VCaP (cell line): Measurements from ENCODE around the gene ZNF337.
"Not testable (repeated sequence)": the region's sequence is repeated elsewhere in the genome, so short reads cannot be mapped to it uniquely, and the experiment has no call there.

Source experiments
- H3K27ac ChIP-seq: fragments of 450-650 bp; 2 replicates; pipeline ENCODE4 v1.5.1; 2017
- TF ChIP-seq, protein P1 (sequence below): fragments of 450-650 bp; conservative IDR thresholded peaks from 2 replicates; pipeline ENCODE4 v1.5.1; 2017; ENCODE audit warnings: mild to moderate bottlenecking, moderate library complexity

ZNF337 gene

DNA sequence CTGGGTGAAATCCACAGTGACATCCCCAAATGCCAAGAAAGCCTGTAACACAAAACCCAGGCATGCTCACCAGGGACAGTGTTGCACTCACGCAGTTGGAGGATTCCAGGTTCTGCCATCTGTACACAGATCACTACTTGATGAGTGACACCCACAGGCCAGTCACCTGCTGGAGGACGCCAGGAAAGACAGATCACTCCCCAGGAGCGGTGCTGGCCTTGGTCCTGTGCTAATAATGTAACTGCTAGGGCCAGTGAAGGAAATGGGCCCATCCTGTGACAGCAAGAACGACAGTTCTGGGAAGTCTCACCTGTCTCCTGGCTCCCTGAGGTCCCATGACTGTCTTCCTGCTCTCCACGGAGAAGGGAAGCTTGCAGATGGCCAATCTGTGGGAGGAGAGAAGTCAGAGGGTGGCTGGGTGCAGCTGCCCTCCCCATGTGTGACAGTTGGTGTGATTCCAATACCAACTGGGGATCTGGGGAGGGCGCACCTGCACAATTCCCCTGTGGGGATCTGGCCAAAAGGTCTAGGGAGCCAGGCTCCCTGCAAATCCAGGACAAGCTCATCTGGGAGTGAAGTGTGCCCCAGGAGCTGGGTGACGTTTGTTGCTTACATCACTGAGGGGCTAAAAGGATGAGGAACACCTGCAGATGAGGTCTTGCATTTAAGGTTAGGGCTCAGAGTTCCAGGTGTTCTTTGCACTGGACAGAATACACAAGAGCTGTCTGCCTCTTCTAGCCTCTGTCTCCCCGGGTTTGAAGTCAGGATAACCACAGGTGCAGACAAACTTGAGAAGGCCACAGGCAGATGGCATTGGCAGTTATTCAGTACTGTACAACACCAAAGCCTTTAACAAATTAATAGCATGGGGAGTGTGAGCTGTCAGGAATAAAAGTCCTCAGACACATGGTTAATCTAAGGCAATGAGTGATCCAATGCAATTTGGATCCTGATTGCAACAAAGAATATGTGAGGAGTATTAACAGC is 10.3 kb downstream of the ZNF337 start:
- TF ChIP-seq, protein P1, sequence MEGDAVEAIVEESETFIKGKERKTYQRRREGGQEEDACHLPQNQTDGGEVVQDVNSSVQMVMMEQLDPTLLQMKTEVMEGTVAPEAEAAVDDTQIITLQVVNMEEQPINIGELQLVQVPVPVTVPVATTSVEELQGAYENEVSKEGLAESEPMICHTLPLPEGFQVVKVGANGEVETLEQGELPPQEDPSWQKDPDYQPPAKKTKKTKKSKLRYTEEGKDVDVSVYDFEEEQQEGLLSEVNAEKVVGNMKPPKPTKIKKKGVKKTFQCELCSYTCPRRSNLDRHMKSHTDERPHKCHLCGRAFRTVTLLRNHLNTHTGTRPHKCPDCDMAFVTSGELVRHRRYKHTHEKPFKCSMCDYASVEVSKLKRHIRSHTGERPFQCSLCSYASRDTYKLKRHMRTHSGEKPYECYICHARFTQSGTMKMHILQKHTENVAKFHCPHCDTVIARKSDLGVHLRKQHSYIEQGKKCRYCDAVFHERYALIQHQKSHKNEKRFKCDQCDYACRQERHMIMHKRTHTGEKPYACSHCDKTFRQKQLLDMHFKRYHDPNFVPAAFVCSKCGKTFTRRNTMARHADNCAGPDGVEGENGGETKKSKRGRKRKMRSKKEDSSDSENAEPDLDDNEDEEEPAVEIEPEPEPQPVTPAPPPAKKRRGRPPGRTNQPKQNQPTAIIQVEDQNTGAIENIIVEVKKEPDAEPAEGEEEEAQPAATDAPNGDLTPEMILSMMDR: no peak
- H3K27ac ChIP-seq: no peak overlapping the region

DNA sequence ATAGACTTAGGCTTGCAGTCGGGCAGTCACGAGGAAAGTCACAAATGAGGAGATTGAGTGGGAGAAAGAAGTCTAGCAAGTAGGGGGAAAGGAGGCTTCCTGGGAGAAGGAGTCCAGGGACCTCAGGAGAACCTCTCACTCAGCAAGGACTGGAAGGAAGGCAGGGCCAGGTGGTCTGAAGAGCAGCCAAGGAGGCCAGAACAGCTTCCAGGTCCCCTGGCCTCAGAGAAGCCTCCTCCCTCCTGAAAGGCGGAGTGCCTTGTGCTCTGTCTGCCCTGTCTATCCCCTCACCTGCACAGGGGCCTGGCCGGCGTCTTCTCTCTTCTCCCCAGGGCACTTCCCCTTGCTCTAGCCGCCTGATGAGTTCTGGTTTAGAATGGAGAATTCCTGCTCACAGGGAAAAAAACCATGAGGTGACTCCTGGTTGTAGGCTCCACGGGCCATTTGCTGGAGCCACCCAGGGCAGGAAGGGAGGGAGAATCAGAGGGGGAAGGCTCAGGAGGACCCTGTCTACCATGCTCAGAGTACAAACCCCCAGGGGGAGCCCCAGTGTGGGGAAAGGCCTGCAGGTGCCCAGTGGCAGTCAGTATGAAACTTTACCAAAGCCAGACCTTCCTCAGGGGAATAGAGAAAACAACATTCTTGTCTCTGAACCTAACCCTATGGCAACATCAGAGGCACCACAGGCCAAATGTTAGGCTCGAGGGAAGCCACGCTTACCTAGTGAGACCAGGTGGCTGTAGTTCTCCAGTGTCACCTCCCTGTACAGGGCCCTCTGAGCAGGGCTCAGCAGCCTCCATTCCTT is 11.2 kb downstream of the ZNF337 start:
- H3K27ac ChIP-seq: no peak overlapping the region
- TF ChIP-seq, protein P1: no peak

DNA sequence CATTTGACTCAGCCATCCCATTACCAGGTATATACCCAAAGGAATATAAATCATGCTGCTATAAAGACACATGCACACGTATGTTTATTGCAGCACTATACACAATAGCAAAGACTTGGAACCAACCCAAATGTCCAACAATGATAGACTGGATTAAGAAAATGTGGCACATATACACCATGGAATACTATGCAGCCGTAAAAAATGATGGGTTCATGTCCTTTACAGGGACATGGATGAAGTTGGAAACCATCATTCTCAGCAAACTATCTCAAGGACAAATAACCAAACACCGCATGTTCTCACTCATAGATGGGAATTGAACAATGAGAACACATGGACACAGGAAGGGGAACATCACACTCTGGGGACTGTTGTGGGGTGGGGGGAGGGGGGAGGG is 12.8 kb downstream of the ZNF337 start:
- not testable (repeated sequence) for H3K27ac ChIP-seq

DNA sequence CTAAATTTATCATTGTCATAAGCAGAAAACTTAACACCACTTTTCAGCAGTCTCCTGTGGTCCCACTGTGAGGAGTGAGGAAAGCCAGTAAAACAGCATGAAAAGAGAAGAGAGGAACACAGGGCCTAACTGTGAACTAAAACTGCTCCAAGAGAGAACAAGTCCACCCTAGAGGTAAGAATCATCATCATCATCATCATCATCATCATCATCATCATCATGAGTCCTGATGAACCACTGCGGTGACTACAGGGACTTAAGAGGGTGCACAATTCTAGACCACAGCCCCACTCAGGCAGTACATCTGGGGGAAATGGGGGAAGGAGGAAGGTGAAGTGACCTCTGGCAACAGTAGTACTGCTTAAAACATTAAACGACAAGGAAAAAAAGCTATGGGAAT is 13.6 kb downstream of the ZNF337 start:
- TF ChIP-seq, protein P1: no peak
- no peak overlapping the region for H3K27ac ChIP-seq

DNA sequence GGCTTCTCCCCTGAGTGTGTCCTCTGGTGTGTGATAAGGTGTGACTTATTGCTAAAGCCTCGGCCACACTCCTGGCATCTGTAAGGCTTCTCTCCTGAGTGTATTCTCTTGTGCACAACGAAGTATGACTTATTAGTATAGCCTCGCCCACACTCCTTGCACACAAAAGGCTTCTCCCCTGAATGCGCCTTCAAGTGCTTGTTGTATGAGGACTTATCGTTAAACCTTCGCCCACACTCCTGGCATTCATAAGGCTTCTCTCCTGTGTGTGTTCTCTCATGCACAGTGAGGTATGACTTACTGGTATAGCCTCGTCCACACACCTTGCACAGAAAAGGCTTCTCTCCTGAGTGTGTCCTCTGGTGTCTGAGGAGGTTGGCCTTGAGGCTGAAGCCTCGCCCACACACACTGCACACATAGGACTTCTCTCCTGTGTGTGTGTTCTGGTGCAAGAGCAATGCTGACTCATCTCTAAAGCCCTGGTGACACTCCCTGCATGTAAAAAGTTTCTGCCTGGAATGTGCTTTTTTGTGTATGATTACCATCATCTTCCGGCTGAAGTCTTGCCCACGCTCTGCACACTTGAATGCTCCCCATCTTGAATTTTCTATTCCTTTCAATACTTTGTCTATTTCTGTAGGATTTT is 20.4 kb downstream of the ZNF337 start:
- no peak overlapping the region for H3K27ac ChIP-seq
- TF ChIP-seq, protein P1: no peak

DNA sequence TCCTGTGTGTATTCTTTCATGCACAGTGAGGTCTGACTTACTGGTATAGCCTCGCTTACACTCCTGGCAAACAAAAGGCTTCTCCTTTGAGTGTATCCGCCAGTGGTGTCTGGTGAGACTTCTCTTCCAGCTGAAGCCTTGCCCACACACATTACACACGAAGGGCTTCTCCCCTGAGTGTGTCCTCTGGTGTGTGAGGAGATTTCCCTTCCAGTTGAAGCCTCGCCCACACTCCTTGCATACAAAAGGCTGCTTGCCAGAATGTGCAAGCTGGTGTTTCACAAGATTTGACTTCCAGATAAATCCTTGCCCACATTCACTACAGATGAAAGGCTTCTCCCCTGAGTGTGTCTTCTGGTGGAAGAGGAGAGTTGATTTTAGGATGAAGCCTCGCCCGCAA is 21.5 kb downstream of the ZNF337 start:
- TF ChIP-seq, protein P1: no peak
- no peak overlapping the region for H3K27ac ChIP-seq

DNA sequence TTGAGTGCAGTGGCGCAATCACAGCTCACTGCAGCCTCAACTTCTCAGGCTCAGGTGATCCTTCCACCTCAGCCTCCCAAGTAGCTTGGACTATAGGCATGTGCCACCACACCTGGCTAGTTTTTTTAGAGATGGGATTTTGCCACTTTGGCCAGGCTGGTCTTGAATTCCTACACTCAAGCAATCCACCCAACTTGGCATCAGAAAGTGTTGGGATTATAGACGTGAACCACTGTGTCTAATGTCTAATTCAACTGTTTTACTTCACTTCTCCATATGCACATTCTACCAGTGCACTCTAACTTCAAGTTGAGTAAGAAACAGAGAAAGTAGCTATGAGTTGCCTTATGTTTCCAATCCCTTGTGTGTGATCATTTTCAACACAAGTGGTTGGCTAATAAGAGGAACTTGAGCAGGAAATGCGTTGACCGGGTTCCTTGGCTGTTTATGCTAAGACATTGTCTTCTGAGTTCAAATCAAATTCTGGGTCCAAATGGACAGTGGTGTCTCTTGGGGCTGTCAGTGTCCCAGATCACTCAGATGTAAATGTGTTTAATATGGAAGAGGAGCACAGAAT is 23.9 kb downstream of the ZNF337 start:
- TF ChIP-seq, protein P1: no peak
- H3K27ac ChIP-seq: no peak overlapping the region
